Adrenal gland (tissue), 5 donors: ENCODE results near the gene CCDC78.

Experiments
- POLR2A ChIP-seq, 2 donors: fragments of 450-650 bp; IDR thresholded peaks; one replicate each; pipeline ENCODE4 v1.6.1; 2017; ENCODE audit warnings: antibody characterized with exemption in 2 of 2, mild to moderate bottlenecking in 2 of 2, moderate library complexity in 1 of 2
- TF ChIP-seq, protein P1 (sequence below), 6 experiments: fragments of 450-650 bp in 4 of 6; fragments of 200-600 bp in 2 of 6; sonication (generic) in 1 of 6; IDR thresholded peaks; 1 replicate in 5 of 6; 2 replicates in 1 of 6; pipeline versions ENCODE4 v1.5.1 to v1.8.0; 2016 to 2021; ENCODE audit warnings: antibody characterized with exemption in 6 of 6, mild to moderate bottlenecking in 2 of 6, moderate library complexity in 1 of 6
- donor health status: DM: no; HTN: no; CAD: no.

DNA sequence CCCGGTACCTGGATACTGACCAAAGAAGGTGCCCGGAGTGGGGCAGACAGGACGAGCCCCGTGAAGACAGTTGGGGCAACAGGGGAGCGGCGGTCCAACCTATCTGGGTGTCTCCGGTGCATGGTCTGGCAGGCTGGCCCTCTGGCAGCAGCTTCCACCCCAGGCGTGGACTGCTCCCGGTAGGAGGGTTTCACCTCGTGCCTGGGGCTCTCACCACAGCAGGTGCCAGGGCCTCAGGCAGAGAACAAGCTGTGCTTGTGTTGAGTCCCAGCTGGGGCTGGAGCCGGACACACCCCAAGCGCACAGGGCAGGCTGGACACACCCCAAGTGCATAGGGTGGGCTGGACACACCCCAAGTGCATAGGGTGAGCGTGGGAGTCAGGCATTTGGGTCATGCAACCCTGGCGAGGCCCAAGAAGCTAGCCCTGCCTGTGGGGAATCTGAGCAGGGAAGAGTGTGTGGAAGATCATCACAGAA, 19.1 kb downstream of the CCDC78 start:
- TF ChIP-seq, protein P1, sequence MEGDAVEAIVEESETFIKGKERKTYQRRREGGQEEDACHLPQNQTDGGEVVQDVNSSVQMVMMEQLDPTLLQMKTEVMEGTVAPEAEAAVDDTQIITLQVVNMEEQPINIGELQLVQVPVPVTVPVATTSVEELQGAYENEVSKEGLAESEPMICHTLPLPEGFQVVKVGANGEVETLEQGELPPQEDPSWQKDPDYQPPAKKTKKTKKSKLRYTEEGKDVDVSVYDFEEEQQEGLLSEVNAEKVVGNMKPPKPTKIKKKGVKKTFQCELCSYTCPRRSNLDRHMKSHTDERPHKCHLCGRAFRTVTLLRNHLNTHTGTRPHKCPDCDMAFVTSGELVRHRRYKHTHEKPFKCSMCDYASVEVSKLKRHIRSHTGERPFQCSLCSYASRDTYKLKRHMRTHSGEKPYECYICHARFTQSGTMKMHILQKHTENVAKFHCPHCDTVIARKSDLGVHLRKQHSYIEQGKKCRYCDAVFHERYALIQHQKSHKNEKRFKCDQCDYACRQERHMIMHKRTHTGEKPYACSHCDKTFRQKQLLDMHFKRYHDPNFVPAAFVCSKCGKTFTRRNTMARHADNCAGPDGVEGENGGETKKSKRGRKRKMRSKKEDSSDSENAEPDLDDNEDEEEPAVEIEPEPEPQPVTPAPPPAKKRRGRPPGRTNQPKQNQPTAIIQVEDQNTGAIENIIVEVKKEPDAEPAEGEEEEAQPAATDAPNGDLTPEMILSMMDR (IDR thresholded peaks at IDR 0.05) = no peak
- no peak for TF ChIP-seq POLR2A (IDR thresholded peaks at IDR 0.05)
